Measurements from ENCODE around the gene LYPLAL1. TPM values are rescaled to one million over a fixed set of nuclear protein-coding genes. Genes with fewer than 3 reads are reported as not detected.
A peak's percentile ranks its signal among the peaks of the same experiment; 100 is the strongest.

The LYPLAL1 gene
- total RNA-seq, 5 donors from 2014 or later (not counting 1 experiment from before 2014, with no cell fraction given): 14.2 to 19.4 (median 18.3) TPM

DNA sequence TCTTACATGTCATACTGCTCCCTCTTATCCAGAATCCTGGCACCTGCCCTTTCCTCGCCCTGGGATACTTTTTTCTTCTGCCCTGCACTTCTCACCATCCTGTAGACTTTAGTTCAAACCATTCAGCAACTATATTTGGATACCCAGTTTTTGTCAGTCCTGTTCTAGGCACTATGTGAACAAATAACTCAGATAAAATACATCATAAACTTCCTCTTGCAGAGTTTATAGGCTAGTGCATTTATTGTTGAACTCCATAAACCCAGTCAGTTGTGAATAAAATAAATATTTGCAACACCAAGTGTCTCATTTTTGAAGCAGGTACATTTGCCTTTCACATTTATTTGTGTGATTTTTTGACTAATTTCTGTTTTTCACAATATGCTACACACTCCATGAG, 4.3 kb downstream of the LYPLAL1 start:
- ChIA-PET CTCF (no interaction called here), POLR2A (no interaction called here)
- ATAC-seq (replicated peaks in 1 of 4): no peak
- no peaks in the 10 kb centered on the region for H3K9me3 Mint-ChIP-seq
- H3K4me3 Mint-ChIP-seq: no peak overlapping the region
- peaks cover 24% of the 10 kb centered on the region for H3K36me3 Mint-ChIP-seq
- Histone ChIP-seq H3K27me3 (replicated peaks in 1 of 2; ENCODE audit: control insufficient read depth in 2 of 2, extremely low read depth in 1 of 2, insufficient read depth in 2 of 2, low read length in 1 of 2) (no peaks in the 10 kb centered on the region), H3K27ac (ENCODE audit: low read length) (no peak overlapping the region), H3K4me1 (ENCODE audit: control insufficient read depth in 1 of 2, extremely low read depth in 1 of 2, insufficient read depth in 2 of 2, low read length in 2 of 2) (peaks cover 9 to 21% of the 10 kb centered on the region in 2 experiments), H3K4me3 (ENCODE audit: control insufficient read depth in 1 of 2, extremely low read depth in 1 of 2, low read length in 1 of 2) (no peak overlapping the region), H3K9me3 (no peaks in the 10 kb centered on the region), H3K36me3 (ENCODE audit: control insufficient read depth in 2 of 2, extremely low read depth in 1 of 2, insufficient read depth in 1 of 2, low read length in 1 of 2) (peaks cover 0 to 5% of the 10 kb centered on the region in 2 donors)
- no peak for DNase-seq
- 88% methylated on average over 1 of the region's 1 CpG for WGBS (ENCODE audit: insufficient coverage)
- no peaks in the 10 kb centered on the region for H3K27me3 Mint-ChIP-seq
- H3K27ac Mint-ChIP-seq: peak overlapping the region in 1 of 2 donors; percentile 9
- H3K4me1 Mint-ChIP-seq: peaks cover 54 to 66% (median 65%) of the 10 kb centered on the region in 3 donors

- H3K36me3 ChIP-seq (ENCODE audit: control insufficient read depth in 2 of 2, extremely low read depth in 1 of 2, insufficient read depth in 1 of 2, low read length in 1 of 2): peaks cover 0 to 5% of the 10 kb centered on the region in 2 donors
- H3K4me3 Mint-ChIP-seq: no peak overlapping the region
- H3K4me1 ChIP-seq (ENCODE audit: control insufficient read depth in 1 of 2, extremely low read depth in 1 of 2, insufficient read depth in 2 of 2, low read length in 2 of 2): peaks cover 8 to 19% of the 10 kb centered on the region in 2 experiments
- no peaks in the 10 kb centered on the region for H3K27me3 ChIP-seq (replicated peaks in 1 of 2; ENCODE audit: control insufficient read depth in 2 of 2, extremely low read depth in 1 of 2, insufficient read depth in 2 of 2, low read length in 1 of 2)
- H3K27me3 Mint-ChIP-seq: no peaks in the 10 kb centered on the region
- DNase-seq (no peak), ATAC-seq (replicated peaks in 1 of 4) (no peak)
- POLR2A ChIA-PET: no interaction called here
- no peaks in the 10 kb centered on the region for H3K9me3 ChIP-seq
- H3K36me3 Mint-ChIP-seq: peaks cover 32% of the 10 kb centered on the region
- H3K27ac Mint-ChIP-seq: no peak overlapping the region
- CTCF ChIA-PET: no interaction called here
- no peaks in the 10 kb centered on the region for H3K9me3 Mint-ChIP-seq
- peaks cover 61 to 69% (median 65%) of the 10 kb centered on the region in 3 donors for H3K4me1 Mint-ChIP-seq
- H3K4me3 ChIP-seq (ENCODE audit: control insufficient read depth in 1 of 2, extremely low read depth in 1 of 2, low read length in 1 of 2): no peak overlapping the region
- no peak overlapping the region for H3K27ac ChIP-seq (ENCODE audit: low read length)
Observed at GRCh38 chr1:219179293-219179692, 5.6 kb downstream of the LYPLAL1 start.

- H3K27ac ChIP-seq (ENCODE audit: low read length): no peak overlapping the region
- H3K27me3 ChIP-seq (replicated peaks in 1 of 2; ENCODE audit: control insufficient read depth in 2 of 2, extremely low read depth in 1 of 2, insufficient read depth in 2 of 2, low read length in 1 of 2): no peaks in the 10 kb centered on the region
- peaks cover 0 to 3% of the 10 kb centered on the region in 2 experiments for H3K4me1 ChIP-seq (ENCODE audit: control insufficient read depth in 1 of 2, extremely low read depth in 1 of 2, insufficient read depth in 2 of 2, low read length in 2 of 2)
- no CpG with 5 or more reads among the region's 1 CpG for WGBS (ENCODE audit: insufficient coverage)
- Mint-ChIP-seq H3K36me3 (peaks cover 51% of the 10 kb centered on the region), H3K4me1 (peaks cover 47 to 60% (median 57%) of the 10 kb centered on the region in 3 donors), H3K27ac (no peak overlapping the region), H3K9me3 (no peaks in the 10 kb centered on the region), H3K4me3 (peak overlapping the region in 1 of 3 donors; percentile 48), H3K27me3 (no peaks in the 10 kb centered on the region)
- peaks cover 2% of the 10 kb centered on the region for H3K9me3 ChIP-seq
- DNase-seq: no peak
- peaks cover 0 to 7% of the 10 kb centered on the region in 2 donors for H3K36me3 ChIP-seq (ENCODE audit: control insufficient read depth in 2 of 2, extremely low read depth in 1 of 2, insufficient read depth in 1 of 2, low read length in 1 of 2)
- ChIA-PET POLR2A (no interaction called here), CTCF (no interaction called here)
- H3K4me3 ChIP-seq (ENCODE audit: control insufficient read depth in 1 of 2, extremely low read depth in 1 of 2, low read length in 1 of 2): no peak overlapping the region
- no peak for ATAC-seq (replicated peaks in 1 of 4)
Observed at GRCh38 chr1:219184337-219184736, 10.7 kb downstream of the LYPLAL1 start.

DNA sequence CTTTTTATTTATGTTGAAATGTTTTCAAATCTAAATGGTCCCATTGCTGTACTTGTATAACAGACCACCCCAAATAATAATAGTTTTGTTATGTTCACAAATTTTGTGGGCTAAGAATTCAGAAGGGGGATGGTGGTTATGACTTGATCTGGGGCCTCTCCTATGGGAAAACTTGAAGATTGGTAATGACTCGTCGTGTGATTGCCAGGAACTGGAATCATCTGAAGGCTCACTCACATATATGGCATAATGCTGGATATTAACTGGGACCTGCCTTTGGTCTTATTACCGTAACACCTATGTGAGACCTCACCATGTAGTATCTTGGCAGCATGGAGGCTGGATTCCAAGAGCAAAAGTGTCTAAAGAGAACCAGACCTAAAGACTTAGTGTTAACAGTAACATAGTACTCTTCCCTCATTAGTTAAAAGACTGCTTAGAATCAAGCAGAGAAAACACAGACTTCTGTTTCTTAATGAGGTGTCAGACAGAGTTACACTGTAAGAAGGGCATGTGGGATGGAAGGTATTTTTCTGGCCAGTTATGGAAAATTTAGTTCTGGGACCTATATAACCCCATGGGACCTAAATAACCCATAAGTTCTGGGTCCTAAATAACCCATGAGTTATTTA, 11.9 kb downstream of the LYPLAL1 start:
- Histone ChIP-seq H3K9me3 (peaks cover 2% of the 10 kb centered on the region), H3K36me3 (ENCODE audit: control insufficient read depth in 2 of 2, extremely low read depth in 1 of 2, insufficient read depth in 1 of 2, low read length in 1 of 2) (peaks cover 0 to 6% of the 10 kb centered on the region in 2 donors), H3K4me1 (ENCODE audit: control insufficient read depth in 1 of 2, extremely low read depth in 1 of 2, insufficient read depth in 2 of 2, low read length in 2 of 2) (peaks cover 0 to 3% of the 10 kb centered on the region in 2 experiments), H3K27me3 (replicated peaks in 1 of 2; ENCODE audit: control insufficient read depth in 2 of 2, extremely low read depth in 1 of 2, insufficient read depth in 2 of 2, low read length in 1 of 2) (no peaks in the 10 kb centered on the region), H3K27ac (ENCODE audit: low read length) (no peak overlapping the region), H3K4me3 (ENCODE audit: control insufficient read depth in 1 of 2, extremely low read depth in 1 of 2, low read length in 1 of 2) (no peak overlapping the region)
- DNase-seq: no peak
- Mint-ChIP-seq H3K27ac (no peak overlapping the region), H3K27me3 (no peaks in the 10 kb centered on the region), H3K36me3 (peaks cover 50% of the 10 kb centered on the region), H3K4me3 (peak overlapping the region in 1 of 3 donors; percentile 13), H3K9me3 (no peaks in the 10 kb centered on the region), H3K4me1 (peaks cover 44 to 63% (median 57%) of the 10 kb centered on the region in 3 donors)
- ChIA-PET POLR2A (interaction anchor here in 1 of 2 donors (0.6 kb wide), 1 partner anchor 116 kb away, joined by 3 read pairs; no protein-coding TSS in a partner anchor), CTCF (interaction anchor here in 1 of 2 donors (0.8 kb wide), 1 partner anchor 9 kb away, joined by 3 read pairs; no protein-coding TSS in a partner anchor)
- WGBS (ENCODE audit: insufficient coverage): 100% methylated on average over 2 of the region's 3 CpGs
- ATAC-seq (replicated peaks in 1 of 4): no peak

DNA sequence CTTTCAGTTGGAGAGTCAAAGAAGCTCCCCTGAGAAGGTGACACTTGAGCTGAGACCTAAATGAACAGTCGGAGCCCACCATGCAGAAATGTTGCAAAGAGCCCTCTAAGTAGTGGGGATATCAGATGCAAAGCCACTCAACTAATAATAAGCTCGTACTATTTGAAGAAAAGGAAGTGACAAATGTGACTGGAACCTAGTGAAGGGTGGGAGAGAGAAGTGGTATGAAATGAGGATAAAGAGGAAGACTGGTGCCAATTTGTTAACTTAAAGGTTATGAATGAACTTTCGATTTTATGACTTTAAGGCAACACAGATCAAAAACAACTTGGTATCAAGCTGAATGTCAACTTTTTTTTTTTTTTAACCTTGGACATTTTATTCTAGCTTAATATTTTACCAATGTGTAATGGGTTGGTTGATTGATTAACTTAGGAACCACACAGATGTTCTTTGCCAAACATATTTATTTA, 14.7 kb downstream of the LYPLAL1 start:
- Mint-ChIP-seq H3K27ac (no peak overlapping the region), H3K4me3 (no peak overlapping the region), H3K4me1 (peaks cover 35 to 51% (median 37%) of the 10 kb centered on the region in 3 donors), H3K9me3 (no peaks in the 10 kb centered on the region), H3K36me3 (peaks cover 47% of the 10 kb centered on the region), H3K27me3 (no peaks in the 10 kb centered on the region)
- no peak overlapping the region for H3K27ac ChIP-seq (ENCODE audit: low read length)
- DNase-seq (no peak), ATAC-seq (replicated peaks in 1 of 4) (no peak)
- no peaks in the 10 kb centered on the region for H3K27me3 ChIP-seq (replicated peaks in 1 of 2; ENCODE audit: control insufficient read depth in 2 of 2, extremely low read depth in 1 of 2, insufficient read depth in 2 of 2, low read length in 1 of 2)
- POLR2A ChIA-PET: interaction anchor here in 1 of 2 donors (0.6 to 1.3 kb wide), 2 partner anchors 12 kb away, joined by 3 to 4 read pairs; no protein-coding TSS in a partner anchor
- no peak overlapping the region for H3K4me3 ChIP-seq (ENCODE audit: control insufficient read depth in 1 of 2, extremely low read depth in 1 of 2, low read length in 1 of 2)
- WGBS (ENCODE audit: insufficient coverage): no CpG with 5 or more reads among the region's 3 CpGs
- H3K36me3 ChIP-seq (ENCODE audit: control insufficient read depth in 2 of 2, extremely low read depth in 1 of 2, insufficient read depth in 1 of 2, low read length in 1 of 2): peaks cover 0 to 3% of the 10 kb centered on the region in 2 donors
- no peaks in the 10 kb centered on the region for H3K4me1 ChIP-seq (ENCODE audit: control insufficient read depth in 1 of 2, extremely low read depth in 1 of 2, insufficient read depth in 2 of 2, low read length in 2 of 2)
- peaks cover 2% of the 10 kb centered on the region for H3K9me3 ChIP-seq
- CTCF ChIA-PET: interaction anchor here in 1 of 2 donors (0.6 to 1.1 kb wide), 3 partner anchors 12 to 22 kb away, joined by 3 read pairs; no protein-coding TSS in a partner anchor

DNA sequence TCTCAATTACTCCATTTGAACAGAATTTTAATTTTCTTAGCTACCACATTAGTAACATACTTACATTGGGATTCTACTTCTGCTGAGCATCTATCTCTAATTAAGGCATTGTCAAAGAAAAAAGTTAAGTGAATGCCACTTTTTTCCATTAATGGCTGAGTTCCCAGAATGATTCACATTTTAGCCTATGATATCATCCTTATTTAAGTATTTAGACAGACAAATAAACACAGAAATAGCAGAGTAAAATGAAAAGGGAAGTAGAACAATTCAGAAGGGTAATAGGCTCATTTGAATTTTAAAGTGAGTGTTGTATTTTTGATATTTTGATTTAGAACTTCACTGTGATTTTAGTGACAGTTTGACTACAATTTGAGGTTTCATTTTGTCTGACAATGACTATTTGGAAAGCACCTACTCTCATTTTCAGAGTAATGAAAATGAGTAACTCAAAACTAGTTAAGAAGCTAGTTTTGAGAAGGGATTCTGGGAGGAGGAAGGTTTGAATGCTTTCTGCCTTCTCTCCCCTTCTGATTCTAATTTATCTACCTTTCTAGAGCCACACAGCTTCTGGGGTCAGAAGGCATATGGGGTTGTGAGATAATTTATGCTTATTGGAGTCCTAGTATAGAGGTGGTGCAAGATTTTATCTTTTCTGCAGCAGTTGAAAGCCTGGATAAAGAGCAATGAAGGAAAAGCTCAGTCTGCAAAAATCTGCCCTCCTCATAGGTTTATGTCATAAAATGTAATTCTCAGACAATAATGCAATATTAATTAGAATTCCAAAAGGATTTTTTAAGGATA, 15.5 kb downstream of the LYPLAL1 start:
- H3K27me3 Mint-ChIP-seq: no peaks in the 10 kb centered on the region
- H3K27ac ChIP-seq (ENCODE audit: low read length): no peak overlapping the region
- no peak overlapping the region for H3K4me3 Mint-ChIP-seq
- ChIA-PET CTCF (interaction anchor here in 1 of 2 donors (0.6 to 1.1 kb wide), 2 partner anchors 14 to 22 kb away, joined by 3 read pairs; no protein-coding TSS in a partner anchor), POLR2A (interaction anchor here in 1 of 2 donors (0.6 kb wide), 1 partner anchor 13 kb away, joined by 4 read pairs; no protein-coding TSS in a partner anchor)
- no peaks in the 10 kb centered on the region for H3K27me3 ChIP-seq (replicated peaks in 1 of 2; ENCODE audit: control insufficient read depth in 2 of 2, extremely low read depth in 1 of 2, insufficient read depth in 2 of 2, low read length in 1 of 2)
- H3K4me1 Mint-ChIP-seq: peaks cover 28 to 43% (median 30%) of the 10 kb centered on the region in 3 donors
- H3K36me3 Mint-ChIP-seq: peaks cover 48% of the 10 kb centered on the region
- no peak overlapping the region for H3K4me3 ChIP-seq (ENCODE audit: control insufficient read depth in 1 of 2, extremely low read depth in 1 of 2, low read length in 1 of 2)
- H3K36me3 ChIP-seq (ENCODE audit: control insufficient read depth in 2 of 2, extremely low read depth in 1 of 2, insufficient read depth in 1 of 2, low read length in 1 of 2): peaks cover 0 to 3% of the 10 kb centered on the region in 2 donors
- DNase-seq (no peak), ATAC-seq (replicated peaks in 1 of 4) (no peak)
- peaks cover 2% of the 10 kb centered on the region for H3K9me3 ChIP-seq
- H3K4me1 ChIP-seq (ENCODE audit: control insufficient read depth in 1 of 2, extremely low read depth in 1 of 2, insufficient read depth in 2 of 2, low read length in 2 of 2): no peaks in the 10 kb centered on the region
- H3K27ac Mint-ChIP-seq: no peak overlapping the region
- H3K9me3 Mint-ChIP-seq: no peaks in the 10 kb centered on the region

Data from T-cell (primary cell).